Muscle layer of colon (tissue), 2 donors: ENCODE data around the gene FOXRED2.

Source experiments
- H3K27ac ChIP-seq: one replicate; pipeline ENCODE4 v1.7.0; 2013; ENCODE audit warnings: low read depth, mild to moderate bottlenecking, low read length, moderate library complexity
- H3K27me3 ChIP-seq, 2 donors: one replicate each; pipeline ENCODE4 v1.7.0; 2013; ENCODE audit warnings: low read length in 2 of 2, mild to moderate bottlenecking in 2 of 2; ENCODE audit not compliant: insufficient read depth in 2 of 2, control insufficient read depth in 1 of 2
- H3K36me3 ChIP-seq: one replicate; pipeline ENCODE4 v1.7.0; 2013; ENCODE audit warnings: mild to moderate bottlenecking, low read length; ENCODE audit not compliant: insufficient read depth
- H3K4me1 ChIP-seq: one replicate; pipeline ENCODE4 v1.7.0; 2013; ENCODE audit warnings: mild to moderate bottlenecking, low read length; ENCODE audit not compliant: insufficient read depth
- H3K4me3 ChIP-seq, 2 donors: one replicate each; pipeline ENCODE4 v1.7.0; 2013; ENCODE audit warnings: low read length in 2 of 2, low read depth in 1 of 2, mild to moderate bottlenecking in 1 of 2, moderate library complexity in 1 of 2
- H3K9ac ChIP-seq: one replicate; pipeline ENCODE4 v1.7.0; 2013; ENCODE audit warnings: low read length
- H3K9me3 ChIP-seq: one replicate; pipeline ENCODE4 v1.7.0; 2013; ENCODE audit warnings: mild to moderate bottlenecking, low read length
- donor health status: abdominal sarcoma.
- donor health status: Adenocarcinoma of cecum.

The FOXRED2 gene

DNA sequence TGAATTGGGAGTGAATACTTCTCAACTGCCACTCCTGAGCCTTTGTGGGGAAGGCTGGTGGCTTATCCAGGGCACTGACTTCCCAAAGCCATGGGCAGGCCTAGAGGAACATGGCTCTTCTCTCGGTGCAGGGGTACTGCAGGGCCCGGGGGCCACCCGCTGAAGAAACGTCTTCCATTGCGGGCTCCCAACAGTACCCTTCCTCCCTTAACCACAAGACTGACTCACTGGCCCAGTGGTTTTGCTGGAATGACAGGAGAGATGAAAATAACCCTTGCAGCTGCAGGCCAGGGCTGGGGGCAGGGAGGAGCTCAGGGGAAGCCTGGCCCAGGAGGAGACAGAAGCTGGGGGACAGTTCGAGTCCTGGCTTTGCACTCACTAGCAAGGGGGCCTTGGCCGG, 38.9 kb downstream of the FOXRED2 start:
- H3K27ac ChIP-seq = peak overlapping the region; percentile 50
- peaks cover 59% of the 10 kb centered on the region for H3K4me1 ChIP-seq
- H3K4me3 ChIP-seq = no peak overlapping the region
- H3K9ac ChIP-seq = no peak overlapping the region
- no peaks in the 10 kb centered on the region for H3K9me3 ChIP-seq
- no peaks in the 10 kb centered on the region for H3K27me3 ChIP-seq
- H3K36me3 ChIP-seq = peaks cover 6% of the 10 kb centered on the region

DNA sequence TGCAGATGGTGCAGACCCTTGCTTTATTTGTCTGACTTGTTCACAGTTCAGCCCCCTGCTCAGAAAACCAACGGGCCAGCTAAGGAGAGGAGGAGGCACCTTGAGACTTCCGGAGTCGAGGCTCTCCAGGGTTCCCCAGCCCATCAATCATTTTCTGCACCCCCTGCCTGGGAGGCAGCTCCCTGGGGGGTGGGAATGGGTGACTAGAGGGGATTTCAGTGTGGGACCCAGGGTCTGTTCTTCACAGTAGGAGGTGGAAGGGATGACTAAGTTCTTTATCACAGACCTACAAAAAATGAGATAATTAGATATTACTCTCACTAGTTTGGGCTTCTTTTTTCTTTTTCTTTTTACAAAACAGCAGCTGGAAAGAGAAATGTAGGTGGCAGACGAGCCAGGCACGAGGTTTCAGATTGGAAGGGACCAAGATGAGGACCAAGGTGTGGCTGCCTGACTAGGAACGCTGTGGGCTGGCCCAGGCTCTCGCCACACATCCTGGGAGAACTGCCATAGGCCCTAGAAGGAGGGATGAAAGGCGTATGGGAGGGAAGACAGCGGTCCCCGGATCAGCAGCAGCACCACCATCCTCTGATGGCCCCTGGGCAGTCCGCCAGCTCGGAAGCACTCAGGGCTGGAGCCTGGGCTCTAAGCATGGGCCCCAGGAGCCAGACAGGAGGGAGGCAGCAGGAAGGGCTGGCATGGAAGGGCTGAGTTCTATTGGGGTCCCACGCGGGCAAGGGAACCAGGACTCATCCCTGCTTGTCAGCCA, 39.6 kb downstream of the FOXRED2 start:
- Histone ChIP-seq H3K9me3 (no peaks in the 10 kb centered on the region), H3K36me3 (peaks cover 6% of the 10 kb centered on the region), H3K9ac (peak overlapping the region; percentile 31), H3K27ac (peak overlapping the region; percentile 50), H3K4me3 (no peak overlapping the region), H3K4me1 (peaks cover 62% of the 10 kb centered on the region), H3K27me3 (no peaks in the 10 kb centered on the region)

DNA sequence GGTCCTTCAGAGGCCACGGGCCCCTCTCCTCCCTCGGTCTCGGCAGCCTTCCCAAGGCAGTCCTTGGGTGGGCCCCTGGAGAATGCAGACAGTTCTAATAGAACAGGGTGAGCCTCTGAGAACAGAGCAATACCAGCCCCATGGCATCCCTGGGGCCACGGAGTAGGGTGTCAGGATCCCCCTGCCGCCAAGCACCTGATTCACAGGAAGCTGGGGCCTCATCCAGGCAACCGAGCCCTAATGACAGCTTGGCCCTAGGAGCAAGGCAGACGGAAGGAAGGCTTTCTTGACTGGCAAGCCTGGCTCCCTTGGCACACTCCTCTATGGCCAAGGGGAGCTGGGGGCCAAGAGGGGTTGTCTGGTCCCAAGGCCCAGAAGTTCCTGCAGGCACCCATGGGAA, 40.6 kb downstream of the FOXRED2 start:
- H3K4me3 ChIP-seq = no peak overlapping the region
- H3K27me3 ChIP-seq = no peaks in the 10 kb centered on the region
- peaks cover 68% of the 10 kb centered on the region for H3K4me1 ChIP-seq
- H3K9me3 ChIP-seq = no peaks in the 10 kb centered on the region
- H3K36me3 ChIP-seq = peaks cover 5% of the 10 kb centered on the region
- H3K27ac ChIP-seq = peak overlapping the region; percentile 50
- H3K9ac ChIP-seq = peak overlapping the region; percentile 31

DNA sequence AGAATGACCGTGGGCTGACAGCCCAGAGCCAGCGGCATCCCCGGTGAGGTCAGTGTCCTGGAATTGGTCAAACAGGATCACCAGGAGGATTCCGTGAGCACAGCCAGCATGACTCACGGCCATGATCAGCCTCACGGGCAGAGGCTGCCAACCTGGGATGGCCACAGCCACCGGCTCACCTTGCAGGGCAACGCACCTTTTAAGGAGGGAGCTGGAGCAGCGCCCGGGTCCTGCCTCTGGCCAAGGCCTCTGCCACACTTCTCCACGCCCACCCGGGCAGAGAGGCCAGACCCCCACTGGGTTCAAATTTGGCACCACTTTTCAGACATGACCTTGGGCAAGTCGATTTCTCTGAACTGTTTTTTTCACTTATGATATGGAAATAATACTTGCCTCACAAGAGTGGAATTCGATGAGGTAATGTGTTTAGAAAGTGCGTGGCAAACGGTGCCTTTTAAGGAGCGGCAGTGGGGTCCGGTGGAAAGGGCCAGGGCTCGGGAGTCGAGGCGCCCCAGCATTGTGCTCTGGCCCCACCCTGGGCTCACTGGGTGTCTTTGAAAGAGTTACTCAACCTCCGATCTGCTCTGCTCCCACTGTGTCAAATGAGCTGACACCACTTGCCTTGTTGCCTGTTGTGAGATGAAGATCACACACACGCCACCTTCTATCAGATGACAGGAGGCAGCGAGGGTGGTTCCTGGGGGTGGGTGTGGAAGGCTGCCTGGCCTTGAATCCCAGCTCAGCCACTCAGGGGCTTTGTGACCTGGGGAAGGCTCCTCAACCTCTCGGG, 41.4 kb downstream of the FOXRED2 start:
- peak overlapping the region; percentile 31 for H3K9ac ChIP-seq
- no peak overlapping the region for H3K4me3 ChIP-seq
- peak overlapping the region; percentile 50 for H3K27ac ChIP-seq
- H3K27me3 ChIP-seq = no peaks in the 10 kb centered on the region
- no peaks in the 10 kb centered on the region for H3K9me3 ChIP-seq
- H3K4me1 ChIP-seq = peaks cover 62% of the 10 kb centered on the region
- no peaks in the 10 kb centered on the region for H3K36me3 ChIP-seq

DNA sequence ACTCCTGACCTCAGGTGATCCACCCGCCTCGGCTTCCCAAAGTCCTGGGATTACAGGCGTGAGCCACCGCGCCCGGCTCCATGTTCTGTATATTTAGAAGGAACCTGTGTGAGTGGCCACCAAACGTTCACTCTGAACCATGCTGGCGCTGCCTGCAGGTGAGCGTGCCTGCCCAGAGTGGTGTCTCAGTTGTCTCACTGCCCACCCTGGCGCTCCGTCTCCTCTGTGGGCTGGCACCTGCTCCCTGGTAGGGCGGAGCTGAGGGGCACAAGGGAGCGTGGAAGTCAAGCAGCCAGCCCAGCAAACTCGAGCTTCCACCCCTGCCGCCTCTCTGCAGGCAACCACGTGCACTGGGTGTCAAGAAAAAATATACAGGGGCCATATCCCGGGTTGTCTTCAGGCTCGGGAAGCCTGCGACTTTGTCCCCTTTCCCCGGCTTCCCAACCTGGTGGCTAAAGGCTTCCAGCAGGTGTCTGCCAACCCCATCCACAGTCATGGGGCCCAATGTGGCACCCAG, 42.1 kb downstream of the FOXRED2 start:
- Histone ChIP-seq H3K4me1 (peaks cover 56% of the 10 kb centered on the region), H3K27me3 (no peaks in the 10 kb centered on the region), H3K36me3 (no peaks in the 10 kb centered on the region), H3K9ac (no peak overlapping the region), H3K27ac (peak overlapping the region; percentile 50), H3K4me3 (no peak overlapping the region), H3K9me3 (no peaks in the 10 kb centered on the region)

DNA sequence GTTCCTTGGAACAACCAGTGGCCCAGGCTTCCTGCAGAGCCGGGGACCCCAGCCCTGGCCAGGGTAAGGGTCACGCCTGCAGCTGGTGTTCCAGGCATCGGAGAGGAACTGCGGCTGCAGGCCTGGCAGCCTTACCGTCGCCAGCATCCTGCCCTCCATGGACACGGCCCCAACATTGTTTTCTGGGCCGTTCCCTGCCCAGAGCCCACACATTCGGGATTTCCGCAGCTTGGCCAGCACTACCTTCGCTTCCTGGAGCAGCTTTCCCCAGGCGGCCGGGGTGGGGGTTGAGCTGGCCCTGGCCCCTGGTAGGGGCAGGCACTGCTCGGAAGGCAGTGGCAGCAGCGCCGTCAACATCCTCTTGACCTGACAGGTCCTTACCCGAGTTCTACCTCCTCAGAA, 43.1 kb downstream of the FOXRED2 start:
- no peak overlapping the region for H3K9ac ChIP-seq
- H3K4me3 ChIP-seq = no peak overlapping the region
- H3K27me3 ChIP-seq = no peaks in the 10 kb centered on the region
- peaks cover 49% of the 10 kb centered on the region for H3K4me1 ChIP-seq
- H3K27ac ChIP-seq = peak overlapping the region; percentile 50
- H3K9me3 ChIP-seq = no peaks in the 10 kb centered on the region
- H3K36me3 ChIP-seq = no peaks in the 10 kb centered on the region

DNA sequence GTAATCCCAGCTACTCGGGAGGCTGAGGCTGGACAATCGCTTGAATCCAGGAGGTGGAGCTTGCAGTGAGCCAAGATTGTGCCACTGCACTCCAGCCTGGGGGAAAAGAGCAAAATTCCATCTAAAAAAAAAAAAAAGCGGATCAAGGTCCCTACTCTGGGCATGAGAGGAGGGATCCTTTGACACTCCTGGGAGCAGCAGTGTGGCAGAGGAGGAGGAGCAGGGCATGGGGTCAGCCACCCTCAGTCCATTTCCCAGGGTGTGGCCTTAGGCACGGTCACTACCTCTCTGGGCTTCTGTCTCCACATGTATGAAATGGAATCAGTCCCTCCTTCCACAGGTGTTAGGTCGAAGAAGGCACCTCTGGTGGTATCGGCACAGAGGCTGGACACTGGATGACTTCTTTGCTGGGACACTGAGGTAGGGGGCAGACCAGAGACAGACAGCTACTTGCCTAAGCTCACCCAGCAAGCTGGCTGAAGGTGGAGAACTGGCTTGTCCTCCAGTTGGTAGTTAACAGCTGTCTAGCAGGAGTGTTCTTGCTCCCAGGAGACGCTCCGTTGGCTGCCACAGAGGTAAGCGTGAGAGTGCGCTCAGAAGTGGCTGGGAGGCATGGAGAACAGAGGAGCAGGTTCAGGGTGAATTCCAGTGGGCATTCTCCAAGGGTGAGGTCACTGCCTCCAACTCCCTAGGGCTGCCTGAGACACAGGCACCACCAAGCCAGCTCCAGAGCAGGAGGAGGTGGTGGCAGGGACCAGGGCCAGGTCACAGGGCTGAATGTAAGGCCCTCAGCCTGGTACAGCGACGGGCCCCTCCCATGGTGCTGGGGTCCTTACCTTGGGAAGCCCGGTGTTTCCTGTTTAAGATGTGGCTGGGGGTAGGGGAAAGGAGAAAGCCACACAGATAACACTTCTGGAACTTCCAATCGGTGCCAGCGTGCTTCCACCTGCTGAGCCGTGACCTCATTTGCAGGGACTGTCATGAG, 44.9 kb downstream of the FOXRED2 start:
- Histone ChIP-seq H3K4me3 (no peak overlapping the region), H3K27me3 (no peaks in the 10 kb centered on the region), H3K27ac (peak overlapping the region; percentile 47), H3K36me3 (no peaks in the 10 kb centered on the region), H3K9ac (peak overlapping the region; percentile 42), H3K4me1 (peaks cover 45% of the 10 kb centered on the region), H3K9me3 (no peaks in the 10 kb centered on the region)

DNA sequence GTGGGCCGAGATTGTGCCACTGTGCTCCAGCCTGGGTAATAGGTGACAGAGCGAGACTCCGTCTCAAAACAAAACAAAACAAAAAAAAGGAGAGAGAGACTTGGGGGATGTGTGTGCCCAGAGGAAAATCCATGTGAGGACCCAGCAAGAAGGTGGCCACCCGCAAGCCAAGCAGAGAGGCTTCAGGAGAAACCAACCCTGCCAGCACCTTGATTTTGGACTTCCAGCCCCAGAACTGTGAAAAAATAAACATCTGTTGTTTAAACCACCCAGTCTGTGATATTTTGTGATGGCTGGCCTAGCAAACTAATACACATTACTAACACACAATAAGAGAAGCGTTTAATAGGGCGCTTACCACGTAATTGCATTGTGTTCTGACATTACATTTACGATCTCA, 46.6 kb downstream of the FOXRED2 start:
- H3K4me1 ChIP-seq = peaks cover 36% of the 10 kb centered on the region
- no peaks in the 10 kb centered on the region for H3K27me3 ChIP-seq
- H3K9me3 ChIP-seq = no peaks in the 10 kb centered on the region
- H3K4me3 ChIP-seq = no peak overlapping the region
- H3K27ac ChIP-seq = peak overlapping the region; percentile 1
- no peak overlapping the region for H3K9ac ChIP-seq
- no peaks in the 10 kb centered on the region for H3K36me3 ChIP-seq

DNA sequence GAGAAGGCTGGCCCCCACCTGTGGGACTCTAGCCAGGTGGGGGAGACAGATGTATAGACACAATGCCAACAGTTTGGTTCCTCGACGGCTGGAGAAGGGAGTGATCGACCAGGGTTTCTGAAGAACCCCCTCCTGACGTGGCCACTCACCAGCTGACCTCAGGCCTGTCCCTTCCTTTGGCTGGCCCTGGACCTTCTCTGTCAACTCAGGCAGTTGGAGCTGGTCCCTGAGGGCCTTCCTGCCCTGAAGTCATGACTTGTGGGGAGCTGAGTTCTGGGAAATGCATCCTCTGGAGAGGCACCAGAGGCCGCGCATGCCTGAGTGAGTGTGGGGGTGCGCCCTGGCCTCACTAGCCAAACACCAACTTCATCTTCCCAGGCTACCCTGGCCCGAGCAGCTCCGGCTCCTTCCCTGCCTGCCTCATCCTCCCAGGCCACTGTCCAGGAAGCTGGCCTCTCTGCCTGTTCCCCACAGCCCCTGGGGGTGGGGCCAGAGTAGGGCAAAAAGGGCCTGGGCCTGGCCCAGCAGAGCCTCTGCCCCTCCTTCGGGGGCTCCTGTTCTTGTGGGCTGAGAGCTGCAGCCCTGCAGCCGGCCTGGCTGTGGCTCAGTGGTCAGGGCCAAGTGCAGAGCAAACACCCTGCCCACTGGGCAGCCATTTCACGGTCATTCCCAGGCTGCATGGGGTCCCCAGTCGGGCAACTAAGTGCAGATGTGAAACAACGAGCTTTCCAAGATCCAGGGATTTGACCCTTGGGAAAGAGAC, 49.0 kb downstream of the FOXRED2 start:
- H3K9ac ChIP-seq = no peak overlapping the region
- no peaks in the 10 kb centered on the region for H3K9me3 ChIP-seq
- peaks cover 30% of the 10 kb centered on the region for H3K4me1 ChIP-seq
- H3K4me3 ChIP-seq = no peak overlapping the region
- no peaks in the 10 kb centered on the region for H3K27me3 ChIP-seq
- H3K36me3 ChIP-seq = no peaks in the 10 kb centered on the region
- peak overlapping the region; percentile 73 for H3K27ac ChIP-seq

DNA sequence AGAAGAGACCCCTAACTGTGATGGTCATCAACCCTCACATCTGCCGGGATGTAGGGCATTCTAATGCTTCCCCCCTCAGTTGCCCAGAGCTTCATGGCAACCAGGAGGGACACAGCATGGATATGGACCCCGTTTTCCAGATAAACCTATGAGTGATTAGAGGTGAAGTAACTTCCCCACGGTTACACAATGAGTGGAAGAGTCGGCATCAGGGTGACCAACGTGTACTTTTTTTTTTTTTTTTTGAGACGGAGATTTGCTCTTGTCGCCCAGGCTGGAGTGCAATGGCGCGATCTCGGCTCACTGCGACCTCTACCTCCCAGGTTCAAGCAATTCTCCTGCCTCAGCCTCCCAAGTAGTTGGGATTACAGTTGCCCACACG, 50.4 kb downstream of the FOXRED2 start:
- peak overlapping the region; percentile 98 for H3K27ac ChIP-seq
- H3K9ac ChIP-seq = no peak overlapping the region
- no peaks in the 10 kb centered on the region for H3K9me3 ChIP-seq
- no peak overlapping the region for H3K4me3 ChIP-seq
- peaks cover 34% of the 10 kb centered on the region for H3K4me1 ChIP-seq
- no peaks in the 10 kb centered on the region for H3K36me3 ChIP-seq
- no peaks in the 10 kb centered on the region for H3K27me3 ChIP-seq
